ES-I3 (cell line): ENCODE measurements around the gene TSGA10IP.

ENCODE experiments used
- H3K36me3 ChIP-seq: 2 replicates; pipeline ENCODE4 v1.6.1; 2013; ENCODE audit warnings: mild to moderate bottlenecking, low read length, control low read depth, moderate library complexity; ENCODE audit not compliant: insufficient read depth
- H3K4me1 ChIP-seq: 2 replicates; pipeline ENCODE4 v1.6.1; 2013; ENCODE audit warnings: mild to moderate bottlenecking, control low read depth, low read length; ENCODE audit not compliant: insufficient read depth
- H3K9ac ChIP-seq: 2 replicates; pipeline ENCODE4 v1.6.1; 2013; ENCODE audit warnings: low read depth, mild to moderate bottlenecking, low read length, moderate library complexity
- H3K9me3 ChIP-seq: 2 replicates; pipeline ENCODE4 v1.6.1; 2013; ENCODE audit warnings: mild to moderate bottlenecking, low read length, moderate library complexity; ENCODE audit not compliant: control insufficient read depth, insufficient read depth

Gene TSGA10IP

GRCh38 chr11:65981972-65982823, 36.9 kb downstream of the TSGA10IP start:
- no peak overlapping the region for H3K9ac ChIP-seq
- peaks cover 5% of the 10 kb centered on the region for H3K36me3 ChIP-seq
- no peaks in the 10 kb centered on the region for H3K4me1 ChIP-seq
- no peaks in the 10 kb centered on the region for H3K9me3 ChIP-seq

GRCh38 chr11:65982824-65983588, 37.7 kb downstream of the TSGA10IP start:
- H3K4me1 ChIP-seq: no peaks in the 10 kb centered on the region
- no peaks in the 10 kb centered on the region for H3K9me3 ChIP-seq
- H3K36me3 ChIP-seq: no peaks in the 10 kb centered on the region; the same call in 1 of the 2 replicates
- H3K9ac ChIP-seq: no peak overlapping the region

- no peak overlapping the region for H3K9ac ChIP-seq
- no peaks in the 10 kb centered on the region for H3K4me1 ChIP-seq
- H3K9me3 ChIP-seq: no peaks in the 10 kb centered on the region
- no peaks in the 10 kb centered on the region; the same call in 1 of the 2 replicates for H3K36me3 ChIP-seq
Measured at GRCh38 chr11:65983589-65983987, 38.3 kb downstream of the TSGA10IP start.

- H3K36me3 ChIP-seq: no peaks in the 10 kb centered on the region
- no peak overlapping the region for H3K9ac ChIP-seq
- H3K9me3 ChIP-seq: no peaks in the 10 kb centered on the region
- H3K4me1 ChIP-seq: no peaks in the 10 kb centered on the region
Measured at GRCh38 chr11:65987336-65987735, 42.1 kb downstream of the TSGA10IP start.

- no peaks in the 10 kb centered on the region for H3K4me1 ChIP-seq
- H3K36me3 ChIP-seq: no peaks in the 10 kb centered on the region
- no peak overlapping the region for H3K9ac ChIP-seq
- H3K9me3 ChIP-seq: no peaks in the 10 kb centered on the region
Measured at GRCh38 chr11:65988791-65989592, 43.7 kb downstream of the TSGA10IP start.

GRCh38 chr11:65992056-65992455, 46.8 kb downstream of the TSGA10IP start:
- Histone ChIP-seq H3K36me3 (no peaks in the 10 kb centered on the region), H3K4me1 (no peaks in the 10 kb centered on the region), H3K9me3 (no peaks in the 10 kb centered on the region), H3K9ac (no peak overlapping the region)

GRCh38 chr11:65997286-65997685, 52.0 kb downstream of the TSGA10IP start:
- H3K9ac ChIP-seq: no peak overlapping the region
- H3K9me3 ChIP-seq: no peaks in the 10 kb centered on the region
- H3K4me1 ChIP-seq: no peaks in the 10 kb centered on the region
- peaks cover 29% of the 10 kb centered on the region for H3K36me3 ChIP-seq

- Histone ChIP-seq H3K9me3 (no peaks in the 10 kb centered on the region), H3K9ac (peak within 1 kb of the TSS; percentile 83), H3K36me3 (peaks cover 29% of the 10 kb centered on the region), H3K4me1 (peaks cover 6% of the 10 kb centered on the region; the same call in 1 of the 2 replicates)
Measured at GRCh38 chr11:66001942-66002647, 56.8 kb downstream of the TSGA10IP start, which contains the start of the genes BANF1 and EIF1AD. Gene BANF1 (plus strand): TSS chr11:66002503. CDS start chr11:66003251, 748 bp downstream. Gene EIF1AD (minus strand): TSS chr11:66002157. CDS start chr11:66000389, 1,768 bp downstream.

GRCh38 chr11:66002648-66003225, 57.5 kb downstream of the TSGA10IP start:
- peak overlapping the region; percentile 83 for H3K9ac ChIP-seq
- H3K4me1 ChIP-seq: peaks cover 12% of the 10 kb centered on the region; the same call in 1 of the 2 replicates
- H3K36me3 ChIP-seq: peaks cover 25% of the 10 kb centered on the region
- H3K9me3 ChIP-seq: no peaks in the 10 kb centered on the region

- Histone ChIP-seq H3K36me3 (peaks cover 19% of the 10 kb centered on the region), H3K4me1 (peaks cover 12% of the 10 kb centered on the region; the same call in 1 of the 2 replicates), H3K9ac (peak overlapping the region; percentile 83; the same call in 1 of the 2 replicates), H3K9me3 (no peaks in the 10 kb centered on the region)
Measured at GRCh38 chr11:66003291-66003690, 58.0 kb downstream of the TSGA10IP start.

- Histone ChIP-seq H3K4me1 (peaks cover 14% of the 10 kb centered on the region), H3K9ac (no peak overlapping the region), H3K9me3 (no peaks in the 10 kb centered on the region), H3K36me3 (peaks cover 10% of the 10 kb centered on the region)
Measured at GRCh38 chr11:66004186-66004585, 58.9 kb downstream of the TSGA10IP start.

GRCh38 chr11:66006134-66006890, 61.0 kb downstream of the TSGA10IP start:
- Histone ChIP-seq H3K36me3 (no peaks in the 10 kb centered on the region), H3K4me1 (peaks cover 14% of the 10 kb centered on the region), H3K9ac (no peak overlapping the region), H3K9me3 (no peaks in the 10 kb centered on the region)

GRCh38 chr11:66006891-66007176, 61.6 kb downstream of the TSGA10IP start:
- peaks cover 14% of the 10 kb centered on the region for H3K4me1 ChIP-seq
- H3K36me3 ChIP-seq: no peaks in the 10 kb centered on the region
- no peak overlapping the region for H3K9ac ChIP-seq
- H3K9me3 ChIP-seq: no peaks in the 10 kb centered on the region
